ENCODE results near the gene RAE1. TPM values are rescaled to one million over a fixed set of nuclear protein-coding genes. Genes with fewer than 3 reads are reported as not detected.

RAE1 gene
- total and polyA plus RNA-seq, 9 donors, result 13.9 to 46.1 (median 20.4) TPM

GRCh38 chr20:57404419-57405072 lies 53.5 kb downstream of the RAE1 start:
- Histone ChIP-seq H3K4me3 (no peak overlapping the region), H3K9me3 (no peaks in the 10 kb centered on the region), H3K27me3 (no peaks in the 10 kb centered on the region), H3K27ac (no peak overlapping the region), H3K36me3 (no peaks in the 10 kb centered on the region), H3K4me1 (ENCODE audit: insufficient read depth) (peaks cover 16% of the 10 kb centered on the region)
- intact Hi-C loops (cut with DNase I), result loop anchor here in 1 of 4 donors (5.0 kb wide), 1 partner anchor 38 kb away; no protein-coding TSS in a partner anchor
- TF ChIP-seq POLR2A (IDR thresholded peaks at IDR 0.05), result no peak
- no peak for TF ChIP-seq EP300 (IDR thresholded peaks at IDR 0.05)
- TF ChIP-seq CTCF (IDR thresholded peaks at IDR 0.05), result no peak
- no peak for DNase-seq
- 92 to 94% (median 93%) methylated on average over 21 to 22 of the region's 22 CpGs for WGBS, 3 donors

- TF ChIP-seq EP300 (IDR thresholded peaks at IDR 0.05) (no peak), POLR2A (IDR thresholded peaks at IDR 0.05) (no peak), CTCF (IDR thresholded peaks at IDR 0.05) (no peak)
- intact Hi-C loops (cut with DNase I), result no loop called here
- DNase-seq, result peak in 1 of 5 donors; percentile 9
- WGBS, 3 donors, result 81 to 85% (median 82%) methylated on average over 13 to 18 of the region's 18 CpGs
- Histone ChIP-seq H3K4me3 (no peak overlapping the region), H3K27me3 (no peaks in the 10 kb centered on the region), H3K4me1 (ENCODE audit: insufficient read depth) (peaks cover 8% of the 10 kb centered on the region), H3K36me3 (no peaks in the 10 kb centered on the region), H3K9me3 (no peaks in the 10 kb centered on the region), H3K27ac (no peak overlapping the region)
Observed at GRCh38 chr20:57405236-57406016, 54.4 kb downstream of the RAE1 start.

GRCh38 chr20:57407541-57407956 lies 56.5 kb downstream of the RAE1 start:
- H3K27me3 ChIP-seq, result no peaks in the 10 kb centered on the region
- no peak for TF ChIP-seq CTCF (IDR thresholded peaks at IDR 0.05)
- no peak for TF ChIP-seq POLR2A (IDR thresholded peaks at IDR 0.05)
- TF ChIP-seq EP300 (IDR thresholded peaks at IDR 0.05), result no peak
- no peaks in the 10 kb centered on the region for H3K36me3 ChIP-seq
- H3K4me3 ChIP-seq, result no peak overlapping the region
- no peak overlapping the region for H3K27ac ChIP-seq
- intact Hi-C loops (cut with DNase I), result no loop called here
- 89 to 95% (median 90%) methylated on average over 29 of the region's 29 CpGs for WGBS, 3 donors
- no peak for DNase-seq
- H3K4me1 ChIP-seq (ENCODE audit: insufficient read depth), result peaks cover 8% of the 10 kb centered on the region
- H3K9me3 ChIP-seq, result no peaks in the 10 kb centered on the region

GRCh38 chr20:57408131-57408530 lies 57.1 kb downstream of the RAE1 start:
- TF ChIP-seq POLR2A (IDR thresholded peaks at IDR 0.05) (no peak), EP300 (IDR thresholded peaks at IDR 0.05) (no peak), CTCF (IDR thresholded peaks at IDR 0.05) (no peak)
- intact Hi-C loops (cut with DNase I), result no loop called here
- WGBS, 3 donors, result 32 to 48% (median 34%) methylated on average over 13 of the region's 13 CpGs
- H3K9me3 ChIP-seq, result no peaks in the 10 kb centered on the region
- peak overlapping the region in 1 of 2 donors; percentile 48 for H3K27ac ChIP-seq
- no peaks in the 10 kb centered on the region for H3K27me3 ChIP-seq
- H3K4me1 ChIP-seq (ENCODE audit: insufficient read depth), result peaks cover 8% of the 10 kb centered on the region
- H3K36me3 ChIP-seq, result no peaks in the 10 kb centered on the region
- no peak overlapping the region for H3K4me3 ChIP-seq
- DNase-seq, result peak in 2 of 5 donors; percentile 35 to 60
